ENCODE measurements around the gene DPP10.

DNA sequence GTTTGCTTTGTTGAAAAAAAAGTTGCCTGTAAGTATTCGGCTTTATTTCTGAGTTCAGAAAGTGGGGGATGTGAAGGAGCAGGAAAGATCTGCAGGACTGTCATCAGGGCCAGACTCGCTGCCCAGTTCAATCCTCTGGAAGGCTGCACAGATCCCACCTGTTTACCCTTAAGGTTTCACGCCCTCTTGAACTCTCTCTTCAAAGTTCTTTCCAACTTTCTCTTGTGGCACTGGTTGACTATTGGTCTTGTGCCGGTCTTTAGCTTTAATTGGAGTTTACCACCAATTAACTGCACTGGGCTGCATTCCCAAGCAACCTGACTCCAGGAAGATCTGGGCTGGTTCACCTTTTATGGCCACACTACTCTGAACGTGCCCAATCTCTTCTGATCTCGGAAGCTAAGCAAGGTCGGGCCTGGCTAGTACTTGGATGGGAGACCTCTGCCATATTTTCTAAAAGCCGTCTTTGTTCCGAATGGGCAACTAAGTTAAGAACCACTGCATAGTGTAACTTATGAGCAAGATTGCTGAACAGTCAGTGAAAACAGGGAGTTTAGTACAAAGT lies 495.0 kb downstream of the DPP10 start:
- TF ChIP-seq, protein P1, sequence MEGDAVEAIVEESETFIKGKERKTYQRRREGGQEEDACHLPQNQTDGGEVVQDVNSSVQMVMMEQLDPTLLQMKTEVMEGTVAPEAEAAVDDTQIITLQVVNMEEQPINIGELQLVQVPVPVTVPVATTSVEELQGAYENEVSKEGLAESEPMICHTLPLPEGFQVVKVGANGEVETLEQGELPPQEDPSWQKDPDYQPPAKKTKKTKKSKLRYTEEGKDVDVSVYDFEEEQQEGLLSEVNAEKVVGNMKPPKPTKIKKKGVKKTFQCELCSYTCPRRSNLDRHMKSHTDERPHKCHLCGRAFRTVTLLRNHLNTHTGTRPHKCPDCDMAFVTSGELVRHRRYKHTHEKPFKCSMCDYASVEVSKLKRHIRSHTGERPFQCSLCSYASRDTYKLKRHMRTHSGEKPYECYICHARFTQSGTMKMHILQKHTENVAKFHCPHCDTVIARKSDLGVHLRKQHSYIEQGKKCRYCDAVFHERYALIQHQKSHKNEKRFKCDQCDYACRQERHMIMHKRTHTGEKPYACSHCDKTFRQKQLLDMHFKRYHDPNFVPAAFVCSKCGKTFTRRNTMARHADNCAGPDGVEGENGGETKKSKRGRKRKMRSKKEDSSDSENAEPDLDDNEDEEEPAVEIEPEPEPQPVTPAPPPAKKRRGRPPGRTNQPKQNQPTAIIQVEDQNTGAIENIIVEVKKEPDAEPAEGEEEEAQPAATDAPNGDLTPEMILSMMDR (IDR thresholded peaks at IDR 0.05) = no peak
- no peak for TF ChIP-seq EZH2 (IDR thresholded peaks at IDR 0.05)
- TF ChIP-seq EZH2phosphoT487 (IDR thresholded peaks at IDR 0.05) = no peak

Data from neural progenitor cell (in vitro differentiated cells).